ENCODE data around the gene CC2D1B. TPM values are rescaled to one million over a fixed set of nuclear protein-coding genes. Genes with fewer than 3 reads are reported as not detected.

Gene CC2D1B, protein sequence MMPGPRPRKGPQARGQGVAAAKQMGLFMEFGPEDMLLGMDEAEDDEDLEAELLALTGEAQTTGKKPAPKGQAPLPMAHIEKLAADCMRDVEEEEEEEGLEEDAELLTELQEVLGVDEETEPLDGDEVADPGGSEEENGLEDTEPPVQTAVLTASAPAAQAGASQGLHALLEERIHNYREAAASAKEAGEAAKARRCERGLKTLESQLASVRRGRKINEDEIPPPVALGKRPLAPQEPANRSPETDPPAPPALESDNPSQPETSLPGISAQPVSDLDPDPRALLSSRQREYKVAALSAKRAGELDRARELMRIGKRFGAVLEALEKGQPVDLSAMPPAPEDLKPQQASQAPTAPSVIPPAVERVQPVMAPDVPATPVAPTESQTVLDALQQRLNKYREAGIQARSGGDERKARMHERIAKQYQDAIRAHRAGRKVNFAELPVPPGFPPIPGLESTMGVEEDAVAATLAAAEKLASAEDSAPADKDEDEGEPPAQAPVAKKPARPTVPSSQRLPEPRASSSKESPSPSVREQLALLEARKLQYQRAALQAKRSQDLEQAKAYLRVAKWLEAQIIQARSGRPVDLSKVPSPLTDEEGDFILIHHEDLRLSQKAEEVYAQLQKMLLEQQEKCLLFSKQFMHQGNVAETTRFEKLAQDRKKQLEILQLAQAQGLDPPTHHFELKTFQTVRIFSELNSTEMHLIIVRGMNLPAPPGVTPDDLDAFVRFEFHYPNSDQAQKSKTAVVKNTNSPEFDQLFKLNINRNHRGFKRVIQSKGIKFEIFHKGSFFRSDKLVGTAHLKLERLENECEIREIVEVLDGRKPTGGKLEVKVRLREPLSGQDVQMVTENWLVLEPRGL
- total RNA-seq: 39.8 and 41.6 TPM in 2 replicates

DNA sequence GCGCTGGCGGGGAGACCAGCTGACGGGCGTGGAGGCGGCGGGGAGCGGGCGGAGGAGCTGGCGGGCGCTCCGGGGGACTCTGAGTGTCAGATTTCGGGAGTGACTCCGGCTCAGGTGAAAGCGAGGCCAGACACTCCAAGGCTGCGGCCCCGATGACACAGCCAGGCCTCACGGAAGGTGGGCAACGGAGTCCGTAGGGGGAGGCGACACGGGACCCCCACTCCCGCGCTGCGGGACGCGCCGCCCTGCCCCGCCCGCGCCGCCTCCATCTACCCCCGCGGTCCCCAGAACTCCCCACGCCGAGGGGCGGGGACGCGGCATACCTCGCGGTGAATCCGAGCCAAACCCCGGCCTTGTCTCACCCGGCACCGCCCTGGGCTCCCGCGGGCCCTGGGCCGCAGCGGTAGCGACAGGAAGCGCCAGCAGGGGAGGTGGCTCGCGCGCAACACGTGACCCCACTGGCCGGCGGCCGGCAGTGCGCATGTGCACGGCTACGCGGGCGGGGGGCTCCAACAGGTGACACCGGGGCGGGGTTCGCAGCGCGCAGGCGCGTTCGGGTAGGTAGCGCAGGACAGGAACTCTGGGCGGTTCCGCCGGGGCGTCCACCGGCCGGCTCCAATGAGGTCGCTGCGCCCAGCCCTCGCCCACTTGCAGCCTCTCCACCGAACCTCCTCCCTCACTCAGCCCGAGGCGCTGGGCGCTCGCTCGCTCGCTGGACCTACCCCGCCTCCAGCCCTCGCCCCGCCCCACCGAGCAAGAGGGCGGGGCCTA, at the start of gene CC2D1B:
TSS of gene CC2D1B (minus strand) at position 460 of the 771 bp plus-strand sequence. CDS start 1,585 bp downstream, outside the sequence.
- Histone ChIP-seq H3K4me2 (ENCODE audit: insufficient read depth, low read length) (peak within 1 kb of the TSS; percentile 84), H3K9me3 (ENCODE audit: low read depth, low read length) (no peaks in the 10 kb centered on the region), H3K27me3 (ENCODE audit: insufficient read depth, low read length) (no peaks in the 10 kb centered on the region), H3K4me1 (ENCODE audit: insufficient read depth, low read length) (peaks cover 15% of the 10 kb centered on the region), H3K4me3 (ENCODE audit: insufficient read depth, low read length) (peak within 1 kb of the TSS; percentile 87), H3K79me2 (ENCODE audit: insufficient read depth, low read length) (peaks cover 39% of the 10 kb centered on the region), H2AFZ (ENCODE audit: low read length) (peak within 1 kb of the TSS; percentile 81), H4K20me1 (ENCODE audit: insufficient read depth, low read length) (peaks cover 3% of the 10 kb centered on the region), H3K27ac (ENCODE audit: low read depth, low read length) (peak within 1 kb of the TSS; percentile 83), H3K36me3 (ENCODE audit: insufficient read depth, low read length) (peaks cover 25% of the 10 kb centered on the region)
- TF ChIP-seq, protein P1, sequence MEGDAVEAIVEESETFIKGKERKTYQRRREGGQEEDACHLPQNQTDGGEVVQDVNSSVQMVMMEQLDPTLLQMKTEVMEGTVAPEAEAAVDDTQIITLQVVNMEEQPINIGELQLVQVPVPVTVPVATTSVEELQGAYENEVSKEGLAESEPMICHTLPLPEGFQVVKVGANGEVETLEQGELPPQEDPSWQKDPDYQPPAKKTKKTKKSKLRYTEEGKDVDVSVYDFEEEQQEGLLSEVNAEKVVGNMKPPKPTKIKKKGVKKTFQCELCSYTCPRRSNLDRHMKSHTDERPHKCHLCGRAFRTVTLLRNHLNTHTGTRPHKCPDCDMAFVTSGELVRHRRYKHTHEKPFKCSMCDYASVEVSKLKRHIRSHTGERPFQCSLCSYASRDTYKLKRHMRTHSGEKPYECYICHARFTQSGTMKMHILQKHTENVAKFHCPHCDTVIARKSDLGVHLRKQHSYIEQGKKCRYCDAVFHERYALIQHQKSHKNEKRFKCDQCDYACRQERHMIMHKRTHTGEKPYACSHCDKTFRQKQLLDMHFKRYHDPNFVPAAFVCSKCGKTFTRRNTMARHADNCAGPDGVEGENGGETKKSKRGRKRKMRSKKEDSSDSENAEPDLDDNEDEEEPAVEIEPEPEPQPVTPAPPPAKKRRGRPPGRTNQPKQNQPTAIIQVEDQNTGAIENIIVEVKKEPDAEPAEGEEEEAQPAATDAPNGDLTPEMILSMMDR (IDR thresholded peaks at IDR 0.05; ENCODE audit: extremely low read depth, low read depth, low read length): no peak
- DNase-seq (ENCODE audit: insufficient read length, low spot score, missing footprints): peak; percentile 99

DNA sequence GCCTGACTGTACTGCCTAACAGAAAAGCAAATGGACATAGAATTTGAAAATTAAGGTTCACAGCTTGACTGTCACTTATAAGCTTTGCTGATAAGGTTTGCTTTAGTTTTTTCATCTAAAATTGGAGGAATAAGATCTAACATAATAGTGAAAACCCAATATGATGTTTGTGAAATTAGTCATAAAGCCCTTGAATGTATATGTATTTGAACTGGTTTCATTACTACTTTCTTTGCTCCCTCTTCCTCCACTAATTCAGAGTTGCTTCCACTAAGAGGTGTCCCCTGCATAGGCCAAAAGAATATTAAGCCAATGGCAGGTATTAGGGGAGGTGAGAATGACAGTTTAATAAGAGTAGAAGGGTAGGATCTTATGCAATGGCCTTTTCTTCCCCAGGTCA, 48.9 kb upstream of the CC2D1B start:
- H3K27ac ChIP-seq (ENCODE audit: low read depth, low read length): no peak overlapping the region
- H3K4me2 ChIP-seq (ENCODE audit: insufficient read depth, low read length): no peak overlapping the region
- no peak overlapping the region for H3K4me3 ChIP-seq (ENCODE audit: insufficient read depth, low read length)
- no peaks in the 10 kb centered on the region for H3K79me2 ChIP-seq (ENCODE audit: insufficient read depth, low read length)
- H3K36me3 ChIP-seq (ENCODE audit: insufficient read depth, low read length): peaks cover 81% of the 10 kb centered on the region
- no peaks in the 10 kb centered on the region for H3K4me1 ChIP-seq (ENCODE audit: insufficient read depth, low read length)
- H3K9me3 ChIP-seq (ENCODE audit: low read depth, low read length): no peaks in the 10 kb centered on the region
- no peak for DNase-seq (ENCODE audit: insufficient read length, low spot score, missing footprints)
- H2AFZ ChIP-seq (ENCODE audit: low read length): no peak overlapping the region
- H4K20me1 ChIP-seq (ENCODE audit: insufficient read depth, low read length): no peaks in the 10 kb centered on the region
- TF ChIP-seq, protein P1 (IDR thresholded peaks at IDR 0.05; ENCODE audit: extremely low read depth, low read depth, low read length): no peak
- no peaks in the 10 kb centered on the region for H3K27me3 ChIP-seq (ENCODE audit: insufficient read depth, low read length)

DNA sequence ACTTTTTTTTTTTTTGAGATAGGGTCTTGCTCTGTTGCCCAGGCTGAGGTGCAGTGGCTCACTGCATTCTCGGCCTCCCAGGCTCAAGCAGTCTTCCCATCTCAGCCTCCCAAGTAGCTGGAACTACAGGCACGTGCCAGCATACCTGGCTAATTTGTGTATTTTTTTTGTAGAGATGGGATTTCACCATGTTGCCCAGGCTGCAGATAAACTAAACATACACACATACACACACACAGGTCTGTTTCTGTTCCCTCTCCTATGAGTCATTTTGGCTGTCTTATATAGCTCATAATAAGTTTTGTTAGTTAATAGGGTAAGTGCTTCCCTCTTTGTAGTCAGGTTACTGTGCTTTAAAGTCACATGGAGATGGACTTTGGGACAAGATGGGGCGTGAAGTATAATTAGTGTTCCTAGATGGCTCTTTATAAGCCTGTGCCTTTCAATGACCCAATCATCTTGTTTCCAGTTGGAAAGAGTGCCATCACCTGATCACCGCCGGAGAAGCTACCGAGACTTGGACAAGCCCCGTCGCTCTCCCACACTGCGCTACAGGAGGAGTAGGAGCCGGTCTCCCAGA, 47.5 kb upstream of the CC2D1B start:
- no peak overlapping the region for H3K4me3 ChIP-seq (ENCODE audit: insufficient read depth, low read length)
- TF ChIP-seq, protein P1 (IDR thresholded peaks at IDR 0.05; ENCODE audit: extremely low read depth, low read depth, low read length): no peak
- H3K36me3 ChIP-seq (ENCODE audit: insufficient read depth, low read length): peaks cover 83% of the 10 kb centered on the region
- no peaks in the 10 kb centered on the region for H3K9me3 ChIP-seq (ENCODE audit: low read depth, low read length)
- no peak overlapping the region for H3K4me2 ChIP-seq (ENCODE audit: insufficient read depth, low read length)
- H3K27ac ChIP-seq (ENCODE audit: low read depth, low read length): no peak overlapping the region
- H2AFZ ChIP-seq (ENCODE audit: low read length): no peak overlapping the region
- DNase-seq (ENCODE audit: insufficient read length, low spot score, missing footprints): no peak
- H4K20me1 ChIP-seq (ENCODE audit: insufficient read depth, low read length): no peaks in the 10 kb centered on the region
- no peaks in the 10 kb centered on the region for H3K4me1 ChIP-seq (ENCODE audit: insufficient read depth, low read length)
- peaks cover 2% of the 10 kb centered on the region for H3K79me2 ChIP-seq (ENCODE audit: insufficient read depth, low read length)
- H3K27me3 ChIP-seq (ENCODE audit: insufficient read depth, low read length): no peaks in the 10 kb centered on the region
